ENCODE results near the gene MID1.

MID1 gene

GRCh38 chrX:10526451-10526850 is 93.9 kb downstream of the MID1 start:
- peaks cover 0 to 5% (median 0%) of the 10 kb centered on the region in 5 donors for H3K4me1 ChIP-seq (ENCODE audit: control insufficient read depth in 5 of 5, insufficient read depth in 5 of 5, low read length in 5 of 5)
- no peak overlapping the region for H3K9ac ChIP-seq (ENCODE audit: low read length in 5 of 5)
- H3K9me3 ChIP-seq (ENCODE audit: control insufficient read depth in 5 of 5, low read length in 5 of 5) = no peaks in the 10 kb centered on the region
- H3K27me3 ChIP-seq (ENCODE audit: control insufficient read depth in 5 of 5, insufficient read depth in 4 of 5, low read length in 5 of 5) = peaks cover 0 to 4% (median 2%) of the 10 kb centered on the region in 5 donors
- H3K27ac ChIP-seq (ENCODE audit: low read depth, low read length) = no peak overlapping the region
- H3K36me3 ChIP-seq (ENCODE audit: control insufficient read depth in 5 of 5, insufficient read depth in 5 of 5, low read length in 5 of 5) = no peaks in the 10 kb centered on the region
- H3K4me3 ChIP-seq (ENCODE audit: low read depth in 1 of 5, low read length in 5 of 5) = no peak overlapping the region

GRCh38 chrX:10525381-10526120 is 94.8 kb downstream of the MID1 start:
- Histone ChIP-seq H3K9me3 (ENCODE audit: control insufficient read depth in 5 of 5, low read length in 5 of 5) (no peaks in the 10 kb centered on the region), H3K36me3 (ENCODE audit: control insufficient read depth in 5 of 5, insufficient read depth in 5 of 5, low read length in 5 of 5) (no peaks in the 10 kb centered on the region), H3K27ac (ENCODE audit: low read depth, low read length) (peak overlapping the region; percentile 1), H3K9ac (ENCODE audit: low read length in 5 of 5) (no peak overlapping the region), H3K4me3 (ENCODE audit: low read depth in 1 of 5, low read length in 5 of 5) (no peak overlapping the region), H3K27me3 (ENCODE audit: control insufficient read depth in 5 of 5, insufficient read depth in 4 of 5, low read length in 5 of 5) (peaks cover 0 to 4% (median 2%) of the 10 kb centered on the region in 5 donors), H3K4me1 (ENCODE audit: control insufficient read depth in 5 of 5, insufficient read depth in 5 of 5, low read length in 5 of 5) (peaks cover 0 to 5% (median 0%) of the 10 kb centered on the region in 5 donors)

- Histone ChIP-seq H3K4me3 (ENCODE audit: low read depth in 1 of 5, low read length in 5 of 5) (no peak overlapping the region), H3K36me3 (ENCODE audit: control insufficient read depth in 5 of 5, insufficient read depth in 5 of 5, low read length in 5 of 5) (no peaks in the 10 kb centered on the region), H3K4me1 (ENCODE audit: control insufficient read depth in 5 of 5, insufficient read depth in 5 of 5, low read length in 5 of 5) (peaks cover 0 to 5% (median 0%) of the 10 kb centered on the region in 5 donors), H3K27ac (ENCODE audit: low read depth, low read length) (no peak overlapping the region), H3K9ac (ENCODE audit: low read length in 5 of 5) (no peak overlapping the region), H3K27me3 (ENCODE audit: control insufficient read depth in 5 of 5, insufficient read depth in 4 of 5, low read length in 5 of 5) (peaks cover 0 to 4% (median 2%) of the 10 kb centered on the region in 5 donors), H3K9me3 (ENCODE audit: control insufficient read depth in 5 of 5, low read length in 5 of 5) (no peaks in the 10 kb centered on the region)
These were observed 95.8 kb downstream of the MID1 start for GRCh38 chrX:10524578-10524977.

DNA sequence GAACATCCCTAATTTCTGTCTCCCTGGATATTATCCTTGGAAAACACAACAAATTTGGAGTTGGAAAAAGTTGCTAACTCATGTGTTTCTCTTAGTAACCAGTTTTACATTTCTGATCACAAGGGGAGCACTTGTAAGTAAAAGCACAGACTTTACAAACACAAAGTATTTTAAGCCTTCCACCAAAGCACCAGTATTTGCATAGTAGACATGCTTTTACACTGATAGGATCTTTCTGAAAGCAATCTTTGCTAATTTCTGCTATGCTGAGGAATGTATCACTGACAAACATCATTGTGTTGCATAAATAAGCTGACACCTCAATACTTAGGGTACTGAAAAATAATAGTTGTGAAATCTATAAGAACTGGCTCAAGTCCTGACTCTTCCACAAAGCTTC is 100.6 kb downstream of the MID1 start:
- Histone ChIP-seq H3K27ac (ENCODE audit: low read depth, low read length) (no peak overlapping the region), H3K36me3 (ENCODE audit: control insufficient read depth in 5 of 5, insufficient read depth in 5 of 5, low read length in 5 of 5) (no peaks in the 10 kb centered on the region), H3K9ac (ENCODE audit: low read length in 5 of 5) (no peak overlapping the region), H3K4me3 (ENCODE audit: low read depth in 1 of 5, low read length in 5 of 5) (no peak overlapping the region), H3K4me1 (ENCODE audit: control insufficient read depth in 5 of 5, insufficient read depth in 5 of 5, low read length in 5 of 5) (peaks cover 0 to 5% (median 0%) of the 10 kb centered on the region in 5 donors), H3K27me3 (ENCODE audit: control insufficient read depth in 5 of 5, insufficient read depth in 4 of 5, low read length in 5 of 5) (no peaks in the 10 kb centered on the region), H3K9me3 (ENCODE audit: control insufficient read depth in 5 of 5, low read length in 5 of 5) (no peaks in the 10 kb centered on the region)

DNA sequence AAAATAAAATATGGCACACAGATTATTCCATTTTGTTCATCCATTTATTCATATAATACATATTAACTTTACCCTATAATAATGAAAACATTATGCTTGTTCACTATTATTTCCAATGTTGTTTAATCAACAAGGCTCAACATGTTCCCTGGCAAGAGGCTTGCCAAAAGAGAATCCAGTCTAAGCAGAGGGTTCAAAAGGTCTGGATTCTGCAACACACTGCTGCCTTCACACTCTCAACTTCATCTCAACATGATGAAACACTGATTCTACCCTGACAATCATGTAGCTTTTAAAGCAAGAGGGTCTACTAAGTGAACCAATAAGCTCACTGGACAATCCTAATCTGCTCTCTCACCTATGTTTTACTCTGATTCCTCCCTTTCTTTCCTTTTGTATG is 101.1 kb downstream of the MID1 start:
- peaks cover 0 to 6% (median 0%) of the 10 kb centered on the region in 5 donors for H3K4me1 ChIP-seq (ENCODE audit: control insufficient read depth in 5 of 5, insufficient read depth in 5 of 5, low read length in 5 of 5)
- H3K27ac ChIP-seq (ENCODE audit: low read depth, low read length) = no peak overlapping the region
- H3K36me3 ChIP-seq (ENCODE audit: control insufficient read depth in 5 of 5, insufficient read depth in 5 of 5, low read length in 5 of 5) = no peaks in the 10 kb centered on the region

GRCh38 chrX:10518073-10518472 is 102.3 kb downstream of the MID1 start:
- no peak overlapping the region for H3K27ac ChIP-seq (ENCODE audit: low read depth, low read length)
- H3K4me3 ChIP-seq (ENCODE audit: low read depth in 1 of 5, low read length in 5 of 5) = no peak overlapping the region
- H3K27me3 ChIP-seq (ENCODE audit: control insufficient read depth in 5 of 5, insufficient read depth in 4 of 5, low read length in 5 of 5) = no peaks in the 10 kb centered on the region
- H3K4me1 ChIP-seq (ENCODE audit: control insufficient read depth in 5 of 5, insufficient read depth in 5 of 5, low read length in 5 of 5) = peaks cover 0 to 6% (median 0%) of the 10 kb centered on the region in 5 donors
- no peak overlapping the region for H3K9ac ChIP-seq (ENCODE audit: low read length in 5 of 5)
- no peaks in the 10 kb centered on the region for H3K36me3 ChIP-seq (ENCODE audit: control insufficient read depth in 5 of 5, insufficient read depth in 5 of 5, low read length in 5 of 5)
- no peaks in the 10 kb centered on the region for H3K9me3 ChIP-seq (ENCODE audit: control insufficient read depth in 5 of 5, low read length in 5 of 5)

More for the DNA sequence above, 101.1 kb downstream of the MID1 start:
- Histone ChIP-seq H3K4me3 (ENCODE audit: low read depth in 1 of 5, low read length in 5 of 5) (no peak overlapping the region), H3K9ac (ENCODE audit: low read length in 5 of 5) (no peak overlapping the region), H3K27me3 (ENCODE audit: control insufficient read depth in 5 of 5, insufficient read depth in 4 of 5, low read length in 5 of 5) (no peaks in the 10 kb centered on the region), H3K9me3 (ENCODE audit: control insufficient read depth in 5 of 5, low read length in 5 of 5) (no peaks in the 10 kb centered on the region)

DNA sequence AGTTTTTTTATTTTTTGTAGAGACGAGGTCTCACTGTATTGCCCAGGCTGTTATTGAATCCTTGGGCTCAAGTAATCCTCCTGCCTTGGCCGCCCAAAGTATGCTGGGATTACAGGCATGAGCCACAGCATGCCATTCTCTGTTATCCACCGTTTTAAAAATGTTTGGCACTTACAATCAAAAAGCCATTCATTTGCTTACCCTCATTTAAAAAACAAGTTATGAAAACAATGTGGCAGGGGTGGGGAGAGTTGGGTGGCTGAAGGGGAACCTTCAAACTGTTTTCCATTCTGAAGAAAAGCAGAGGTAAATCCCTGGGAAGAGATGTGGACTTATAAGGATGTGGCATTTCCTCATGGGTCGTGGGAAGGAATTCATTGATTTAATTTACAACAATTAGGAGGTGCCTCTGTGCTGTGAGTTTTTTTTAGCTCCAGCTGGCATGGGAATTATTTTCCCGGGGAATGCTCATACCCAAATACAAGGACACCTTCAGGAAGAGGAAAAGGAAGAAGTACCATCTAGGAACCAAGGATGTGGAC is 103.5 kb downstream of the MID1 start:
- Histone ChIP-seq H3K4me3 (ENCODE audit: low read depth in 1 of 5, low read length in 5 of 5) (no peak overlapping the region), H3K4me1 (ENCODE audit: control insufficient read depth in 5 of 5, insufficient read depth in 5 of 5, low read length in 5 of 5) (peaks cover 0 to 6% (median 0%) of the 10 kb centered on the region in 5 donors), H3K27me3 (ENCODE audit: control insufficient read depth in 5 of 5, insufficient read depth in 4 of 5, low read length in 5 of 5) (no peaks in the 10 kb centered on the region), H3K9ac (ENCODE audit: low read length in 5 of 5) (no peak overlapping the region), H3K27ac (ENCODE audit: low read depth, low read length) (no peak overlapping the region), H3K36me3 (ENCODE audit: control insufficient read depth in 5 of 5, insufficient read depth in 5 of 5, low read length in 5 of 5) (no peaks in the 10 kb centered on the region), H3K9me3 (ENCODE audit: control insufficient read depth in 5 of 5, low read length in 5 of 5) (no peaks in the 10 kb centered on the region)

DNA sequence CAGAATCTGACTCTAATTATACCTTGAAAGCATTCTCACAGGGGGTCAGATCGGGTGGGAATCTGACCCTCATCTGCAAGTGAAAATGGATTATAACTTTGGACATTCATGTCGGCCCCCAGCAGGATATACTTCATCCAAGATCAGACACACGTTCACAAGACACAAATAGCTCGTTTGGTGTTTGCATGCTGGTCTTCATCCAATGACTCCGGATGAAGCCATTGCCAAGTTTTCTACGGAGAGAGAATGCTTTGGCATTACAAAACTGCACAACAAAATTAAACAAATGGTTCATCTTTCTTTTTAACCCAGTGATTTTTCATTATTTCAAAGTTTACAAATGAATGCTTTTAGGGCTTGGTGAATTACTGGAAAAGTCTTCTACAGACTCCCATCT is 105.5 kb downstream of the MID1 start:
- Histone ChIP-seq H3K9ac (ENCODE audit: low read length in 5 of 5) (no peak overlapping the region), H3K27ac (ENCODE audit: low read depth, low read length) (no peak overlapping the region)

GRCh38 chrX:10513974-10514373 is 106.4 kb downstream of the MID1 start:
- H3K4me1 ChIP-seq (ENCODE audit: control insufficient read depth in 5 of 5, insufficient read depth in 5 of 5, low read length in 5 of 5) = peaks cover 0 to 6% (median 0%) of the 10 kb centered on the region in 5 donors
- no peaks in the 10 kb centered on the region for H3K27me3 ChIP-seq (ENCODE audit: control insufficient read depth in 5 of 5, insufficient read depth in 4 of 5, low read length in 5 of 5)
- H3K9ac ChIP-seq (ENCODE audit: low read length in 5 of 5) = no peak overlapping the region
- H3K36me3 ChIP-seq (ENCODE audit: control insufficient read depth in 5 of 5, insufficient read depth in 5 of 5, low read length in 5 of 5) = no peaks in the 10 kb centered on the region
- no peak overlapping the region for H3K4me3 ChIP-seq (ENCODE audit: low read depth in 1 of 5, low read length in 5 of 5)
- H3K9me3 ChIP-seq (ENCODE audit: control insufficient read depth in 5 of 5, low read length in 5 of 5) = no peaks in the 10 kb centered on the region
- no peak overlapping the region for H3K27ac ChIP-seq (ENCODE audit: low read depth, low read length)

More for the DNA sequence above, 105.5 kb downstream of the MID1 start:
- H3K4me1 ChIP-seq (ENCODE audit: control insufficient read depth in 5 of 5, insufficient read depth in 5 of 5, low read length in 5 of 5) = peaks cover 0 to 6% (median 0%) of the 10 kb centered on the region in 5 donors
- no peak overlapping the region for H3K4me3 ChIP-seq (ENCODE audit: low read depth in 1 of 5, low read length in 5 of 5)
- no peaks in the 10 kb centered on the region for H3K9me3 ChIP-seq (ENCODE audit: control insufficient read depth in 5 of 5, low read length in 5 of 5)
- no peaks in the 10 kb centered on the region for H3K27me3 ChIP-seq (ENCODE audit: control insufficient read depth in 5 of 5, insufficient read depth in 4 of 5, low read length in 5 of 5)
- no peaks in the 10 kb centered on the region for H3K36me3 ChIP-seq (ENCODE audit: control insufficient read depth in 5 of 5, insufficient read depth in 5 of 5, low read length in 5 of 5)

DNA sequence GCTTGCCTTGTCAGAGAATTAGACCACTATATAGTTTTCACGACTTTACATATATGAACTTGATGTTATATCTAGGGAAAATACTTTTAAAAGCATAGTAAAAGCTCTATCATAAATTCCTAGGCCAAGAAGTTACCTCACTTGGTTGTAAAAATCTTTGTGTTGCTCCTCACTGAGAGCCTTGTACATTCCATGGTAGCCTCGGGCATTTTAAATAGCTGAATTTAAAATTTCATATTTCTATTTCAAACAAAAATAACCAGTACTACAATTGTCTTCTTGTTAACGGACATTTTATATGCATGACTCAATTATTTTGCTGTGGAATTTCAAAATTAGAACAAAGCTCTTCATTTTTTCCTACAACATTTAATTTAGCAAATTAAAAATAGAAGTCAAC is 107.6 kb downstream of the MID1 start:
- H3K4me3 ChIP-seq (ENCODE audit: low read depth in 1 of 5, low read length in 5 of 5) = no peak overlapping the region
- no peaks in the 10 kb centered on the region for H3K9me3 ChIP-seq (ENCODE audit: control insufficient read depth in 5 of 5, low read length in 5 of 5)
- H3K4me1 ChIP-seq (ENCODE audit: control insufficient read depth in 5 of 5, insufficient read depth in 5 of 5, low read length in 5 of 5) = peaks cover 0 to 9% (median 0%) of the 10 kb centered on the region in 5 donors
- H3K27ac ChIP-seq (ENCODE audit: low read depth, low read length) = no peak overlapping the region
- no peaks in the 10 kb centered on the region for H3K27me3 ChIP-seq (ENCODE audit: control insufficient read depth in 5 of 5, insufficient read depth in 4 of 5, low read length in 5 of 5)
- no peak overlapping the region for H3K9ac ChIP-seq (ENCODE audit: low read length in 5 of 5)
- H3K36me3 ChIP-seq (ENCODE audit: control insufficient read depth in 5 of 5, insufficient read depth in 5 of 5, low read length in 5 of 5) = no peaks in the 10 kb centered on the region
